HCT116 (cell line): ENCODE results near the gene GFER. TPM values are rescaled to one million over a fixed set of nuclear protein-coding genes. Genes with fewer than 3 reads are reported as not detected.

Experiments
- ATAC-seq: fragments of 200-7000 bp; cut with Tn5 transposase; 2 replicates; pipeline ENCODE4 v1.9.1; 2020; ENCODE audit warnings: mild to moderate bottlenecking, moderate library complexity
- BruUV-seq: library from RNA; stranded (reverse); fragments of 400-500 nt; replicated peaks from 2 replicates; lab custom pipeline; 2021; lab: Mats Ljungman, UMichigan
- CTCF ChIA-PET: fragments of 300-600 bp; sonication (Branson Sonifier 250); formaldehyde crosslinking; loops from one replicate; lab custom pipeline; 2021; ENCODE audit warnings: antibody characterized with exemption; lab: Charles Lee
- POLR2A ChIA-PET: fragments of 300-600, 350-600 bp; sonication (Branson Sonifier 250); formaldehyde crosslinking; loops from one replicate; lab custom pipeline; 2021; ENCODE audit warnings: antibody characterized with exemption; lab: Charles Lee
- RAD21 ChIA-PET, 2 experiments: fragments of 300-600 bp; sonication (Branson Sonifier 250); formaldehyde crosslinking; loops; one replicate each; lab custom pipeline; 2023; ENCODE audit warnings: low total read pairs in 2 of 2; ENCODE audit not compliant: uncharacterized antibody in 2 of 2, unreplicated experiment in 2 of 2, low non-redundant PET in 1 of 2; lab: Charles Lee
- DNase-seq: peaks from one replicate; pipeline ENCODE4 v3.0.0-alpha.2; 2010; ENCODE audit warnings: low read depth, low spot score
- H2AFZ ChIP-seq: fragments of 200-600 bp; shearing (Covaris generic), sonication (generic); 2 replicates; pipeline ENCODE4 v1.6.1; 2017; ENCODE audit warnings: low read depth, mixed run types, mixed read lengths, antibody characterized with exemption, low read length; ENCODE audit not compliant: poor library complexity, severe bottlenecking
- H3K27ac ChIP-seq: 2 replicates; pipeline ENCODE4 v1.5.1; 2012; ENCODE audit warnings: low read depth, low read length
- H3K27me3 ChIP-seq: fragments of 200-600 bp; sonication (generic); 2 replicates; pipeline ENCODE4 v1.6.1; 2016; ENCODE audit warnings: mixed run types, low read length, mixed read lengths; ENCODE audit not compliant: insufficient read depth
- H3K36me3 ChIP-seq, 2 experiments: fragments of 200-500 bp in 1 of 2; fragments of 200-600 bp in 1 of 2; sonication (Bioruptor generic) in 1 of 2; sonication (generic) in 1 of 2; 2 replicates each; pipeline versions ENCODE4 v1.5.1 to v1.6.1; 2014 to 2016; ENCODE audit warnings: low read length in 2 of 2, inconsistent platforms in 1 of 2, mixed read lengths in 1 of 2, mixed run types in 1 of 2; ENCODE audit not compliant: insufficient read depth in 2 of 2, control insufficient read depth in 1 of 2
- H3K4me1 ChIP-seq, 2 experiments: fragments of 200-600 bp in 1 of 2; sonication (generic) in 1 of 2; 2 replicates each; pipeline versions ENCODE4 v1.5.1 to v1.6.1; 2012 to 2017; ENCODE audit warnings: low read length in 2 of 2, inconsistent platforms in 1 of 2, mild to moderate bottlenecking in 1 of 2, mixed read lengths in 1 of 2, mixed run types in 1 of 2, moderate library complexity in 1 of 2; ENCODE audit not compliant: insufficient read depth in 2 of 2, control insufficient read depth in 1 of 2
- H3K4me2 ChIP-seq: fragments of 200-600 bp; sonication (generic); 2 replicates; pipeline ENCODE4 v1.6.1; 2017; ENCODE audit warnings: mixed run types, low read length, mixed read lengths
- H3K4me3 ChIP-seq, 2 experiments: fragments of 200-600 bp in 1 of 2; sonication (generic) in 1 of 2; replicated peaks in 1 of 2; 2 replicates each; pipeline ENCODE4 v1.5.1; 2011 to 2016; ENCODE audit warnings: low read length in 2 of 2, control low read depth in 1 of 2, low read depth in 1 of 2, mild to moderate bottlenecking in 1 of 2, mixed read lengths in 1 of 2, mixed run types in 1 of 2
- H3K79me2 ChIP-seq: fragments of 200-600 bp; sonication (generic); 2 replicates; pipeline ENCODE4 v1.6.1; 2017; ENCODE audit warnings: mild to moderate bottlenecking, mixed run types, low read length, moderate library complexity, mixed read lengths; ENCODE audit not compliant: insufficient read depth
- H3K9ac ChIP-seq: fragments of 200-600 bp; sonication (generic); 2 replicates; pipeline ENCODE4 v1.6.1; 2016; ENCODE audit warnings: low read length, mixed read lengths
- H3K9me2 ChIP-seq: fragments of 200-600 bp; sonication (generic), shearing (Covaris generic); 2 replicates; pipeline ENCODE4 v1.6.1; 2017; ENCODE audit warnings: mixed run types, mild to moderate bottlenecking, moderate library complexity; ENCODE audit not compliant: insufficient read depth
- H3K9me3 ChIP-seq, 2 experiments: fragments of 200-500 bp in 1 of 2; fragments of 200-600 bp in 1 of 2; sonication (Bioruptor generic) in 1 of 2; sonication (generic) in 1 of 2; 2 replicates each; pipeline ENCODE4 v1.6.1; 2014 to 2017; ENCODE audit warnings: low read length in 2 of 2, mixed read lengths in 2 of 2, inconsistent platforms in 1 of 2, low read depth in 1 of 2, mild to moderate bottlenecking in 1 of 2, mixed run types in 1 of 2, moderate library complexity in 1 of 2; ENCODE audit not compliant: control insufficient read depth in 1 of 2, insufficient read depth in 1 of 2
- H4K20me1 ChIP-seq: fragments of 200-600 bp; sonication (generic), shearing (Covaris generic); 2 replicates; pipeline ENCODE4 v1.6.1; 2017; ENCODE audit warnings: mixed run types, mild to moderate bottlenecking, moderate library complexity; ENCODE audit not compliant: insufficient read depth
- CBX3 ChIP-seq: IDR thresholded peaks from 2 replicates; pipeline ENCODE4 v1.6.1; 2012; ENCODE audit warnings: low read depth
- CTCF ChIP-seq, 3 experiments: fragments of 200-600 bp in 1 of 3; sonication (generic) in 1 of 3; IDR thresholded peaks in 2 of 3; conservative IDR thresholded peaks in 1 of 3; 2 replicates each; pipeline ENCODE4 v1.5.1; 2012 to 2017; ENCODE audit warnings: low read depth in 2 of 3, low read length in 2 of 3, antibody characterized with exemption in 1 of 3, borderline replicate concordance in 1 of 3, control low read depth in 1 of 3, mild to moderate bottlenecking in 1 of 3, mixed read lengths in 1 of 3, mixed run types in 1 of 3, moderate library complexity in 1 of 3; ENCODE audit not compliant: insufficient read depth in 1 of 3
- EGR1 ChIP-seq: IDR thresholded peaks from 2 replicates; pipeline ENCODE4 v1.6.1; 2012; ENCODE audit warnings: low read depth
- JUND ChIP-seq: IDR thresholded peaks from 2 replicates; pipeline ENCODE4 v1.6.1; 2012
- MAX ChIP-seq: IDR thresholded peaks from 2 replicates; pipeline ENCODE4 v1.6.1; 2012
- RAD21 ChIP-seq: IDR thresholded peaks from 2 replicates; pipeline ENCODE4 v1.6.1; 2012; ENCODE audit warnings: low read depth, mild to moderate bottlenecking
- SIN3A ChIP-seq: IDR thresholded peaks from 2 replicates; pipeline ENCODE4 v1.6.1; 2012; ENCODE audit warnings: low read depth
- SP1 ChIP-seq: IDR thresholded peaks from 2 replicates; pipeline ENCODE4 v1.6.1; 2012; ENCODE audit warnings: low read depth
- ZFX ChIP-seq: fragments of 450-650 bp; IDR thresholded peaks from 2 replicates; pipeline ENCODE4 v1.6.1; 2017
- ZNF274 ChIP-seq: fragments of 200-500 bp; sonication (Bioruptor generic); IDR thresholded peaks from 2 replicates; pipeline ENCODE4 v1.6.1; 2014; ENCODE audit warnings: mild to moderate bottlenecking, low read depth, low read length, inconsistent platforms
- intact Hi-C: fragments of 100-400 bp; cut with micrococcal nuclease; formaldehyde crosslinking; loops from 2 replicates; pipeline ENCODE4 v1.10.0; 2022
- total RNA-seq: library from RNA; stranded (reverse); gene quantifications from one replicate; pipeline ENCODE4 v1.2.1, GENCODE V29; 2021; ENCODE audit not compliant: unreplicated experiment
- TF ChIP-seq, protein P1 (sequence below): IDR thresholded peaks from 2 replicates; pipeline ENCODE4 v1.6.1; 2012

Gene GFER
- total RNA-seq, 1 experiment from 2014 or later = 47.3 TPM

DNA sequence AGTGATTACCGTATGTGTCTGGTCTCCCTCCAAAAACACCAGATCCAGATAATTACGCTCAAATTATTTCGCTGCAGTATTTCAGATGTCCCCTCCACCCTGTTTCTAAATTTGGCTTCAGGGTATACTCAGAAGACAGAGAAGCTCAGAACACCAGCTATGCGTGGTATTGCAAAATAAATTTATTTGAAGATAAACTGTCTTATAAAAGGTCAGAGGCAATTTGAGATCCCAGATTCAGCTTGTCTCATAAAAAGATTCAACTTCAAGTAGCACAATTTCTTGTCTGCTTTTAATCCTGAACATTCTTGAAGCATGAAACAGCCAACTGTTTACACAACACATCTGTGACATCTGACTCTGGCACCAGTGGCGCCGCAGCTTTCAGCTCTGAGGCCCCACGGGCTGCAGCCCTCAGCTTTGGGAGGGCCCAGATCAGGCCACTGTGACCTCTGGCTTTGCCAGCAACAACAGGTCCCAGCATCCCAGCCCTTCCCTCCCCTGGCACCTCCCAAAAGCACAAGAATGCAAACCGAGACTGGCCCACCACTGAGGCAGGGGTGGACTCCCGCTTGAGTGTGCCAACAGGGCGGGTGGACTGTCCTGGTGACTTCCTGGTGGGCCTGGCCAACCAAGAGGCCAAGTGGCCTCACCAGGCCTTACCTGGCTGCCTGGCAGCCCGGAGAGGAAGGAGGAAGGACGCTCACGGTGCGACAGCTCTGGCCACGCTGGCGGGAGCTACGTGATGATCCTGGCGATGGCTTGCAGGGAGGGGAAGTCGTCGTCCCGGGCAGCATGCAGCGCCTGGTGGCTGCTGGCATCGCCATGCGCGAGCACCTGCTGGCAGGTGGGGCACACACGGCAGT is 13.7 kb downstream of the GFER start:
- ATAC-seq (no peak), DNase-seq (no peak)
- ChIA-PET CTCF (interaction anchor here (0.6 kb wide), 1 partner anchor 143 kb away, joined by 3 read pairs; no protein-coding TSS in a partner anchor), POLR2A (interaction anchor here (1.8 kb wide), 1 partner anchor 10 kb away, joined by 3 read pairs; no protein-coding TSS in a partner anchor), RAD21 (no interaction called here)
- no TSS peak for BruUV-seq
- no peak overlapping the region for H3K9ac ChIP-seq
- no peaks in the 10 kb centered on the region for H3K27me3 ChIP-seq
- no peak overlapping the region for H3K27ac ChIP-seq
- H3K36me3 ChIP-seq = peaks cover 23 to 44% of the 10 kb centered on the region in 2 experiments; a peak in 3 of 4 replicates
- no peaks in the 10 kb centered on the region for H3K9me2 ChIP-seq
- intact Hi-C loops = no loop called here
- H3K4me1 ChIP-seq = peaks cover 0 to 7% of the 10 kb centered on the region in 2 experiments; a peak in 2 of 4 replicates
- peaks cover 17% of the 10 kb centered on the region; the same call in 1 of the 2 replicates for H3K79me2 ChIP-seq
- H3K9me3 ChIP-seq = no peaks in the 10 kb centered on the region
- no peak overlapping the region for H2AFZ ChIP-seq
- H3K4me3 ChIP-seq = no peak overlapping the region
- no peak overlapping the region for H3K4me2 ChIP-seq
- H4K20me1 ChIP-seq = no peaks in the 10 kb centered on the region
- TF ChIP-seq, protein P1, sequence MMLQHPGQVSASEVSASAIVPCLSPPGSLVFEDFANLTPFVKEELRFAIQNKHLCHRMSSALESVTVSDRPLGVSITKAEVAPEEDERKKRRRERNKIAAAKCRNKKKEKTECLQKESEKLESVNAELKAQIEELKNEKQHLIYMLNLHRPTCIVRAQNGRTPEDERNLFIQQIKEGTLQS = no peak
- TF ChIP-seq MAX (no peak), SP1 (no peak), ZFX (no peak), CBX3 (no peak), RAD21 (no peak), JUND (no peak), SIN3A (no peak), ZNF274 (no peak), EGR1 (no peak), CTCF (IDR thresholded peaks at IDR 0.05 in 2 of 3, conservative IDR thresholded peaks at IDR 0.05 in 1 of 3; ENCODE audit: borderline replicate concordance in 1 of 3, insufficient read depth in 1 of 3, low read depth in 2 of 3, low read length in 2 of 3) (no peak)
